HEK293 (cell line): ENCODE measurements around the gene PLA2G4A.

Source experiments
- ZBTB1 ChIP-seq: fragments of 450-650 bp; formaldehyde crosslinking; IDR thresholded peaks from 2 replicates; pipeline ENCODE4 v1.5.1; 2016; ENCODE audit warnings: missing biosample characterization, missing genetic modification characterization
- ZBTB7A ChIP-seq: fragments of 450-650 bp; formaldehyde crosslinking; IDR thresholded peaks from 2 replicates; pipeline ENCODE4 v1.5.1; 2016; ENCODE audit warnings: low read depth, missing biosample characterization, missing genetic modification characterization
- ZNF302 ChIP-seq: fragments of 450-650 bp; formaldehyde crosslinking; IDR thresholded peaks from 2 replicates; pipeline ENCODE4 v1.5.1; 2016; ENCODE audit warnings: missing biosample characterization, missing genetic modification characterization, low read depth
- ZNF350 ChIP-seq: fragments of 450-650 bp; formaldehyde crosslinking; IDR thresholded peaks from 2 replicates; pipeline ENCODE4 v1.5.0; 2017; ENCODE audit warnings: missing biosample characterization, mild to moderate bottlenecking, missing genetic modification characterization
- ZNF768 ChIP-seq: fragments of 450-650 bp; formaldehyde crosslinking; IDR thresholded peaks from 2 replicates; pipeline ENCODE4 v1.5.1; 2018; ENCODE audit warnings: missing biosample characterization, mild to moderate bottlenecking, missing genetic modification characterization
- TF ChIP-seq, protein P1 (sequence below): fragments of 450-650 bp; formaldehyde crosslinking; IDR thresholded peaks from 2 replicates; pipeline ENCODE4 v1.5.1; 2016; ENCODE audit warnings: missing biosample characterization, missing genetic modification characterization
- TF ChIP-seq, protein P2 (sequence below): fragments of 450-650 bp; formaldehyde crosslinking; IDR thresholded peaks from 2 replicates; pipeline ENCODE4 v1.5.1; 2016; ENCODE audit warnings: missing biosample characterization, missing genetic modification characterization

DNA sequence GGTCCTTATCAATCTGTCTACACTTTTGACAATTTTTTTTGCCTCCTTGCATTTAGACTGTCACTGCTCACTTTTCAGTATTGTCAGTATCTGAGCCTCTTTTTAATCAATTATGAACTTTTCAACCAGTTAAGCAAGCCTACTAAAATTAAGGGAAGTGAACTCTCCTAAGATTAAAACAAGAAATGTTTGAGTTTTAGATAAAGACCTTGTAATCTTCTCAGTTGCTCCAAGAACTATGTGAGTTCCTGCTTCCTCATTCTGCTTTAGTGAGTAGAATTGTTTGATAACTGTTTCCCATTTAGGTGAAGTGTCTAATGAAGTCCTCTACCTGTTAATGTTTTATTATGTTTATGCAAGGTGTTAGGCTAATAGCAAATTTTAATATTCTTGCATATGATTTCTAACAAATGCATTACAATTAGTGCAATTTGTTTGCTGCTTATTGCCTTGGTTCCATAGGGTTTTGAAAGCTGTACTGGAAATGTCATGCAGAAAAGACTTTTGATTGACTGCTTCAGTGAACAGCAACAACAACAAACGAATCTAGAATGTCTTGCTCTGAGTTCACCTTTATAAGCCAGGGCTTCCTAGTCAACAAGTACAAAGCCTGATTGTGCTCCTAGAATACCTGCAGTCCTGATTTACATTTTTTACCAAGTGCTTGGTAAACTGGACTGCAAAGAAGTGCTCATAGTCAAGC is 40.9 kb downstream of the PLA2G4A start:
- TF ChIP-seq, protein P1, sequence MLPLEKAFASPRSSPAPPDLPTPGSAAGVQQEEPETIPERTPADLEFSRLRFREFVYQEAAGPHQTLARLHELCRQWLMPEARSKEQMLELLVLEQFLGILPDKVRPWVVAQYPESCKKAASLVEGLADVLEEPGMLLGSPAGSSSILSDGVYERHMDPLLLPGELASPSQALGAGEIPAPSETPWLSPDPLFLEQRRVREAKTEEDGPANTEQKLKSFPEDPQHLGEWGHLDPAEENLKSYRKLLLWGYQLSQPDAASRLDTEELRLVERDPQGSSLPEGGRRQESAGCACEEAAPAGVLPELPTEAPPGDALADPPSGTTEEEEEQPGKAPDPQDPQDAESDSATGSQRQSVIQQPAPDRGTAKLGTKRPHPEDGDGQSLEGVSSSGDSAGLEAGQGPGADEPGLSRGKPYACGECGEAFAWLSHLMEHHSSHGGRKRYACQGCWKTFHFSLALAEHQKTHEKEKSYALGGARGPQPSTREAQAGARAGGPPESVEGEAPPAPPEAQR (tag by site-specific recombination): no peak
- TF ChIP-seq, protein P2, sequence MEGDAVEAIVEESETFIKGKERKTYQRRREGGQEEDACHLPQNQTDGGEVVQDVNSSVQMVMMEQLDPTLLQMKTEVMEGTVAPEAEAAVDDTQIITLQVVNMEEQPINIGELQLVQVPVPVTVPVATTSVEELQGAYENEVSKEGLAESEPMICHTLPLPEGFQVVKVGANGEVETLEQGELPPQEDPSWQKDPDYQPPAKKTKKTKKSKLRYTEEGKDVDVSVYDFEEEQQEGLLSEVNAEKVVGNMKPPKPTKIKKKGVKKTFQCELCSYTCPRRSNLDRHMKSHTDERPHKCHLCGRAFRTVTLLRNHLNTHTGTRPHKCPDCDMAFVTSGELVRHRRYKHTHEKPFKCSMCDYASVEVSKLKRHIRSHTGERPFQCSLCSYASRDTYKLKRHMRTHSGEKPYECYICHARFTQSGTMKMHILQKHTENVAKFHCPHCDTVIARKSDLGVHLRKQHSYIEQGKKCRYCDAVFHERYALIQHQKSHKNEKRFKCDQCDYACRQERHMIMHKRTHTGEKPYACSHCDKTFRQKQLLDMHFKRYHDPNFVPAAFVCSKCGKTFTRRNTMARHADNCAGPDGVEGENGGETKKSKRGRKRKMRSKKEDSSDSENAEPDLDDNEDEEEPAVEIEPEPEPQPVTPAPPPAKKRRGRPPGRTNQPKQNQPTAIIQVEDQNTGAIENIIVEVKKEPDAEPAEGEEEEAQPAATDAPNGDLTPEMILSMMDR (tag by site-specific recombination): no peak
- TF ChIP-seq ZNF302 (tag by site-specific recombination) (no peak), ZNF768 (tag by site-specific recombination) (no peak), ZNF350 (tag by site-specific recombination) (no peak), ZBTB7A (no peak), ZBTB1 (tag by site-specific recombination) (no peak)
